HG02759 (cell line): Measurements from ENCODE around the gene HSF2BP.
"Not testable (repeated sequence)": the region's sequence is repeated elsewhere in the genome, so short reads cannot be mapped to it uniquely, and the experiment has no call there.

Experiments
- ATAC-seq: cut with Tn5 transposase; IDR thresholded peaks from one replicate; pipeline ENCODE4 v1.9.1; 2021; ENCODE audit warnings: mild to moderate bottlenecking, moderate library complexity; ENCODE audit not compliant: unreplicated experiment

HSF2BP gene

GRCh38 chr21:43540561-43540960, 118.7 kb downstream of the HSF2BP start:
- ATAC-seq = not testable (repeated sequence)

GRCh38 chr21:43522495-43523131, 136.7 kb downstream of the HSF2BP start:
- not testable (repeated sequence) for ATAC-seq

- not testable (repeated sequence) for ATAC-seq
Measured at GRCh38 chr21:43517701-43518100, 141.6 kb downstream of the HSF2BP start.

GRCh38 chr21:43516860-43517627, 142.2 kb downstream of the HSF2BP start:
- not testable (repeated sequence) for ATAC-seq

- not testable (repeated sequence) for ATAC-seq
Measured at GRCh38 chr21:43516295-43516847, 142.9 kb downstream of the HSF2BP start.

GRCh38 chr21:43514834-43515233, 144.5 kb downstream of the HSF2BP start:
- not testable (repeated sequence) for ATAC-seq

GRCh38 chr21:43513023-43513422, 146.3 kb downstream of the HSF2BP start:
- not testable (repeated sequence) for ATAC-seq

GRCh38 chr21:43511209-43511608, 148.1 kb downstream of the HSF2BP start:
- ATAC-seq = not testable (repeated sequence)

- ATAC-seq = not testable (repeated sequence)
Measured at GRCh38 chr21:43510669-43511068, 148.6 kb downstream of the HSF2BP start.

GRCh38 chr21:43503892-43504291, 155.4 kb downstream of the HSF2BP start:
- ATAC-seq = not testable (repeated sequence)

- not testable (repeated sequence) for ATAC-seq
Measured at GRCh38 chr21:43503075-43503750, 156.1 kb downstream of the HSF2BP start.

GRCh38 chr21:43502407-43503071, 156.7 kb downstream of the HSF2BP start:
- ATAC-seq = not testable (repeated sequence)

GRCh38 chr21:43498924-43499323, 160.4 kb downstream of the HSF2BP start:
- not testable (repeated sequence) for ATAC-seq

GRCh38 chr21:43498065-43498464, 161.2 kb downstream of the HSF2BP start:
- not testable (repeated sequence) for ATAC-seq

- not testable (repeated sequence) for ATAC-seq
Measured at GRCh38 chr21:43494279-43495012, 164.8 kb downstream of the HSF2BP start.

- not testable (repeated sequence) for ATAC-seq
Measured at GRCh38 chr21:43493471-43493870, 165.8 kb downstream of the HSF2BP start.

- ATAC-seq = not testable (repeated sequence)
Measured at GRCh38 chr21:43488235-43488634, 171.1 kb downstream of the HSF2BP start.

- not testable (repeated sequence) for ATAC-seq
Measured at GRCh38 chr21:43486051-43486450, 173.2 kb downstream of the HSF2BP start.

- not testable (repeated sequence) for ATAC-seq
Measured at GRCh38 chr21:43485016-43485415, 174.3 kb downstream of the HSF2BP start.

GRCh38 chr21:43479197-43479596, 180.1 kb downstream of the HSF2BP start:
- not testable (repeated sequence) for ATAC-seq
